HG03097 (cell line): ENCODE data around the gene KIF5A.

Experiments
- ATAC-seq: cut with Tn5 transposase; IDR thresholded peaks from one replicate; pipeline ENCODE4 v1.9.1; 2021; ENCODE audit not compliant: unreplicated experiment, low FRiP score

KIF5A gene

DNA sequence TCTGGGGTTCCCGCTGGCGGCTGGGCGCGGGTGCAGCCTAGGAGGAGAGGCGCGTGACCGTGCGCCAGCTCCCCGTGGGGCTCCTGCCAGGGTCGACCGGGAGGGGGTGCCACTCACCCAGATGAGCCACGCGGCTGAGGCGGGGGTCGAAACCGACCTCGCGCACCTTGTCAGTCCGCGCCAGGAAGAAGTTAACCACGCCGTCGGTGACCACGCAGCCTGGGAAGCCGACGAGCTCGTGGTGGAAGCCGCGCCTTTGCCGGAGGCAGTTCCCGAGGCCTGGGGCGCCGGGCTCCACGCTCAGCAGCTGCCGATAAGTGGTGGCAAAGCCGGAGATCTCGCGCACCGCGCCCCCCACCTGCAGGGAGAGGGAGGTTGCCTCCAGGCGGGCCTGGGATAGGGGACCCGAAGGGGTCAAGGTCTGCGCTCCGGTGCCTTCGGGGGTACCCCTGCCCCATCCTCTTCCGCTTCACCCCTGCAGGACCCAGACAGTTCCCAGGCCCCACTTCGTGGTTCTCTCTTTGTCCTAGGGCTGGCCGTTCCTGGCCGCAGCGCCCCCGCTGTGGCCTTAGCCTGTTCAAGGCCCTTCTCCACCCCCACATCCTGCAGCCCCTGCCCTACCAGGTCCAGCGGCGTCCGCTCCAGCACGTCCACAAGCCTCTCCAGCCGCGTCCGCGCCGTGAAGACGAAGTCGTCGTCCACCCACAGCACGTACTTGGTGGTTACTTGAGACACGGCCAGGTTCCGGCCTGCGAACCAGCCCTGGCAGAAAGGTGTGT is 77.8 kb downstream of the KIF5A start:
- ATAC-seq = no peak

DNA sequence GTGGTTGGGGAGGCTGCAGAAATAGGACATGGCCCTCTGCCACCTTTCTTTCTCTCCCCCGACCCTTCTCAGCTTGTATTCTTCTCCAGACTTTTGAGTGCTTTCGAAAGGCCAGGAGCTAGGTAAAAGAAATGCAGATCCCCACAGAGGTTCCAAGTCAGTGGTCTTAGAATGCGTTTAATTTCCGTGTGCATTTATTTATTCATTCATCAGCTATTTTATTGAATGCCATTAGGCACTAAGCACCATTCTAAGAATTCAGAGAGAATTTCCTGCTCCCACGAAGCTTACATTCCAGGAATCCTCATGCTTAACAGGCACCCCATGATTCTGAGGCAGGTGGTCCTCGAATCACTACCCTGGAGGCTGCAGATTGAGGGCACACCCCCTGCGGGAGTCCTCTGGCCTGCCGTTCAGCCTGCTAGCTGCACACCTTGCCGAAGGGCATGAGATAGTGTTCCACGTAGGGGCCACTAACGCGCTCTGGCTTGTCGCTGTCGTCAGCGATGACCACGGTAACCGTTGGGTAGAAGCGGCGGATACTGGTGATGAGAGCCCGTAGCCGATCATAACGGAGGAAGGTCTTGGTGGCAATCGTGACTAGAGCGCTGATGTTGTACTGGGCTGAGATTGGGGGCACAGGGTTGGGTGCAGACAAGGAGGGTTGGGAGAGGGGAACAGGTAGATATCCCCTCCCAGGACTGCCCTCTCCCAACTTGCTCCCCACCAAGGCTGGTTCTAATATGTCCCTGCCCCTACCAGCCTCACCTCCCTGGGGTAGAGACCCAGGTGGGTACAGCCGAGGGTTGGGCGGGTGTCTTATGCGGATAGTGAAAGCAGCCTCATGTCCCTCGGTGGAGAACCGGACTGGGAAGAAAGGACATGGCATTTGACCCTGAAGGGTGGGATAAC is 78.7 kb downstream of the KIF5A start:
- no peak for ATAC-seq

- ATAC-seq = no peak
Observed at GRCh38 chr12:57629897-57630471, 80.1 kb downstream of the KIF5A start.

GRCh38 chr12:57630891-57631433 is 81.1 kb downstream of the KIF5A start:
- no peak for ATAC-seq

GRCh38 chr12:57631566-57632072 is 81.8 kb downstream of the KIF5A start:
- ATAC-seq = no peak

DNA sequence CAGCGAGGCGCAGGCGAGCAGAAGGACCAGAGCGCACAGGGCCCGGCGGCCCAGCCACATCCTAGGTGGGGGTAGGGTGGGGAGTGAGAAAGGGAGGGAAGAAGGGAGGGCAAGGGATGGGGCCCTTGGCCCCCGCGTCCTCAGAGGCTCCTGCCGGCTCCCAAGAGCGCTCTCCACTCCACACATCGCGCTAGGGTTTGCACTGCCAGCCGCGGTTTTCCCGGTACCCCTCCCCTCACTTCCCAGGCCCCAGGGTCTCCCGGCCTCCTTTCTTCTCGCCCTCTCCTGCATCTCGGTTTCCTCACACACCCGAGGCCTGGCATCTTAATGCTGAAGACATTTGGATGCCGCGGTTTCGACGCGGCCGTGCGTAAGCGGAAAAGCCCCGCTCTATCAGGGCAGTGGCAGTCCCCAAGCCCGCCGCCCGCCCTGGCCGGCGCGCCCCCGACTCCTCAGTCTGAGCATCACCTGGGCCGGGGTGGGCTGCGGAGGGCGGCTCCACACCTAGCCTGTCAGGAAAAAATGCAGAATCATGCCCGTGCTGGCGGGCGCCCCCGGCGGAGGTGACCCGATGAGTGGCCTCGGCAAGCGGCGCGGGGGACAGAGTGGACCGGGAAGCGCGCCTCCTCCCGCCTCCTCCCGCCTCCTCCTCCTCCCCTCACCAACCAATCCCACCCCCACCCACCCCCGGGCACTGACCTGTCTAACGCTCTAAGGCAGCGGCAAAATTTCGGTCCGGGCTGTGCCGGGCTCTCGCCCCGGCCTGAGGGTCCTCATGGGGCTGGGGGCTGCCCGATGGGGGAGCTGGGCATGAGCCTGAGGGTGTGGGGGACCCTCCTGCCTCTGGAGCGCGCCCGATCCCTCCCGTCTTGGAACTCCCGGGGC is 82.5 kb downstream of the KIF5A start:
- peak; percentile 11 for ATAC-seq

GRCh38 chr12:57632958-57633840 is 83.4 kb downstream of the KIF5A start, which contains the start of gene B4GALNT1:
Gene B4GALNT1, minus strand, starts transcription at chr12:57633201. Its CDS starts 1,069 bp downstream, at chr12:57632132.
- peak; percentile 61 for ATAC-seq
